CD14-positive monocyte (primary cell): ENCODE results near the gene RIT1. TPM values are rescaled to one million over a fixed set of nuclear protein-coding genes. Genes with fewer than 3 reads are reported as not detected.

ENCODE experiments used
- DNase-seq, 3 donors: peaks; one replicate each; pipeline ENCODE4 v3.0.0-alpha.2; 2011 to 2022
- H2AFZ ChIP-seq: 2 replicates; pipeline ENCODE4 v1.6.0; 2012; ENCODE audit warnings: mild to moderate bottlenecking, low read depth, low read length, inconsistent platforms; ENCODE audit not compliant: insufficient read depth, poor library complexity, severe bottlenecking
- H3K27ac ChIP-seq, 2 donors: 1 replicate in 1 of 2; 2 replicates in 1 of 2; pipeline ENCODE4 v1.5.1; 2012 to 2013; ENCODE audit warnings: low read length in 2 of 2, control low read depth in 1 of 2, inconsistent platforms in 1 of 2, low read depth in 1 of 2, mild to moderate bottlenecking in 1 of 2
- H3K27me3 ChIP-seq, 2 donors: one replicate each; pipeline versions ENCODE4 v1.6.0 to v1.6.1; 2011 to 2013; ENCODE audit warnings: low read length in 2 of 2; ENCODE audit not compliant: control insufficient read depth in 2 of 2, insufficient read depth in 2 of 2
- H3K36me3 ChIP-seq, 2 donors: replicated peaks in 1 of 2; 1 replicate in 1 of 2; 2 replicates in 1 of 2; pipeline versions ENCODE4 v1.5.1 to v1.6.1; 2012 to 2013; ENCODE audit warnings: low read length in 2 of 2, control low read depth in 1 of 2, inconsistent platforms in 1 of 2, mild to moderate bottlenecking in 1 of 2; ENCODE audit not compliant: insufficient read depth in 2 of 2, control insufficient read depth in 1 of 2
- H3K4me1 ChIP-seq, 2 donors: 1 replicate in 1 of 2; 2 replicates in 1 of 2; pipeline versions ENCODE4 v1.5.1 to v1.6.1; 2012 to 2013; ENCODE audit warnings: low read length in 2 of 2, control low read depth in 1 of 2, inconsistent platforms in 1 of 2, mild to moderate bottlenecking in 1 of 2, moderate library complexity in 1 of 2; ENCODE audit not compliant: insufficient read depth in 2 of 2, control insufficient read depth in 1 of 2
- H3K4me2 ChIP-seq: replicated peaks from 2 replicates; pipeline ENCODE3; 2012; ENCODE audit warnings: low read length, moderate library complexity, mild to moderate bottlenecking; ENCODE audit not compliant: poor library complexity, severe bottlenecking; ENCODE audit errors: extremely low read depth
- H3K4me3 ChIP-seq, 3 experiments: fragments of 200-600 bp in 1 of 3; sonication (generic) in 1 of 3; replicated peaks in 1 of 3; 1 replicate in 2 of 3; 2 replicates in 1 of 3; pipeline ENCODE4 v1.5.1; 2011 to 2013; ENCODE audit warnings: low read length in 3 of 3, mild to moderate bottlenecking in 3 of 3, control low read depth in 2 of 3, low read depth in 2 of 3, inconsistent platforms in 1 of 3, moderate library complexity in 1 of 3
- H3K79me2 ChIP-seq: 2 replicates; pipeline ENCODE4 v1.6.0; 2012; ENCODE audit warnings: mild to moderate bottlenecking, control low read depth, inconsistent platforms, low read length, moderate library complexity; ENCODE audit not compliant: insufficient read depth
- H3K9ac ChIP-seq: 2 replicates; pipeline ENCODE4 v1.6.0; 2017; ENCODE audit warnings: low read length, mild to moderate bottlenecking; ENCODE audit not compliant: insufficient read depth, poor library complexity, severe bottlenecking
- H3K9me3 ChIP-seq, 2 donors: replicated peaks in 1 of 2; 1 replicate in 1 of 2; 2 replicates in 1 of 2; pipeline versions ENCODE4 v1.5.1 to v1.6.1; 2012 to 2013; ENCODE audit warnings: low read length in 2 of 2, control low read depth in 1 of 2; ENCODE audit not compliant: control insufficient read depth in 1 of 2, insufficient read depth in 1 of 2
- H4K20me1 ChIP-seq: 2 replicates; pipeline ENCODE4 v1.6.0; 2012; ENCODE audit warnings: mild to moderate bottlenecking, low read length, control low read depth, moderate library complexity; ENCODE audit not compliant: insufficient read depth
- H3K27ac Mint-ChIP-seq, 7 donors: one replicate each; pipeline ENCODE4 v1.8.0; 2020; ENCODE audit warnings: mild to moderate bottlenecking in 7 of 7, mixed read lengths in 7 of 7, moderate library complexity in 6 of 7, inconsistent platforms in 2 of 7
- H3K27me3 Mint-ChIP-seq, 3 donors: one replicate each; pipeline ENCODE4 v1.8.0; 2021 to 2022; ENCODE audit warnings: low read depth in 3 of 3, mild to moderate bottlenecking in 3 of 3, mixed read lengths in 3 of 3, moderate library complexity in 3 of 3, inconsistent platforms in 1 of 3
- H3K36me3 Mint-ChIP-seq, 2 donors: one replicate each; pipeline ENCODE4 v1.8.0; 2020; ENCODE audit warnings: mixed read lengths in 2 of 2, inconsistent platforms in 1 of 2, mild to moderate bottlenecking in 1 of 2
- H3K4me1 Mint-ChIP-seq: one replicate; pipeline ENCODE4 v1.8.0; 2020; ENCODE audit warnings: mild to moderate bottlenecking, mixed read lengths
- H3K4me3 Mint-ChIP-seq, 2 donors: one replicate each; pipeline ENCODE4 v1.8.0; 2020; ENCODE audit warnings: mild to moderate bottlenecking in 2 of 2, mixed read lengths in 2 of 2, moderate library complexity in 1 of 2
- H3K9me3 Mint-ChIP-seq, 7 donors: one replicate each; pipeline ENCODE4 v1.8.0; 2020 to 2022; ENCODE audit warnings: mixed read lengths in 7 of 7, mild to moderate bottlenecking in 6 of 7, moderate library complexity in 6 of 7, inconsistent platforms in 2 of 7
- CTCF ChIP-seq: fragments of 200-600 bp; IDR thresholded peaks from one replicate; pipeline ENCODE4 v1.8.0; 2022; ENCODE audit warnings: antibody characterized with exemption, mild to moderate bottlenecking
- WGBS: methylation state at CpG from one replicate; pipeline ENCODE4 v1.1.5; 2013; ENCODE audit warnings: missing lambda C conversion rate; ENCODE audit not compliant: insufficient coverage; 5-methylcytosine and 5-hydroxymethylcytosine counted together
- intact Hi-C, 2 donors: fragments of 100-400 bp; cut with micrococcal nuclease; formaldehyde crosslinking; loops; one replicate each; pipeline versions ENCODE4 v1.15.0 to v1.15.1; 2023
- polyA minus RNA-seq: library from RNA; depleted of rRNA, polyadenylated mRNA; stranded (reverse); fragments of >200 nt; gene quantifications from 2 replicates; pipeline ENCODE4 v1.2.3, GENCODE V29; 2012
- polyA plus RNA-seq, 3 donors: library from polyadenylated mRNA; depleted of rRNA in 1 of 3; unstranded in 2 of 3; stranded (reverse) in 1 of 3; fragments of 300-500 nt in 2 of 3; fragments of >200 nt in 1 of 3; fragmentation: Illumina TruSeq in 2 of 3; gene quantifications; 1 replicate in 2 of 3; 2 replicates in 1 of 3; pipeline ENCODE4 v1.2.3, GENCODE V29; 2012 to 2021
- total RNA-seq, 12 experiments: library from RNA in 1 of 12; stranded (reverse) in 1 of 12; fragments of 120-200 nt in 1 of 12; gene quantifications; one replicate each; pipeline ENCODE4 v1.2.4 and lab custom pipeline; 2013 to 2026; ENCODE audit warnings: mixed read lengths in 6 of 12, inconsistent platforms in 1 of 12

Gene RIT1
- 66.3 TPM for total RNA-seq (2013)
- polyA plus RNA-seq (10 to 100 TPM; 57.2 to 76.8 (median 69.6) TPM), polyA minus RNA-seq (46.1 and 56.9 TPM in 2 replicates), total RNA-seq (lab: John Stamatoyannopoulos, UW) (187 to 786 (median 340) reads per million in 11 experiments)

GRCh38 chr1:155911156-155912055, at the start of gene RIT1:
Gene RIT1, minus strand, starts transcription at chr1:155911349. Its CDS starts 588 bp downstream, at chr1:155910761.
- Mint-ChIP-seq H3K9me3 (no peaks in the 10 kb centered on the region), H3K36me3 (peaks cover 55 to 76% of the 10 kb centered on the region in 2 donors), H3K4me1 (peaks cover 21% of the 10 kb centered on the region), H3K27me3 (no peaks in the 10 kb centered on the region), H3K4me3 (peak within 1 kb of the TSS; percentile 94 to 96), H3K27ac (peak within 1 kb of the TSS; percentile 95 to 99 (median 98))
- Histone ChIP-seq H2AFZ (peak within 1 kb of the TSS; percentile 57), H3K79me2 (peaks cover 46% of the 10 kb centered on the region), H3K36me3 (peaks cover 55 to 77% of the 10 kb centered on the region in 2 donors), H4K20me1 (peaks cover 26% of the 10 kb centered on the region), H3K4me1 (peaks cover 24 to 27% of the 10 kb centered on the region in 2 donors), H3K4me3 (peak within 1 kb of the TSS; percentile 89 to 99 (median 95)), H3K9me3 (no peaks in the 10 kb centered on the region), H3K4me2 (peak within 1 kb of the TSS; percentile 99), H3K9ac (peak within 1 kb of the TSS; percentile 83), H3K27ac (peak within 1 kb of the TSS; percentile 95 to 96), H3K27me3 (no peaks in the 10 kb centered on the region)
- WGBS = 4% methylated on average over 23 of the region's 34 CpGs
- TF ChIP-seq CTCF = no peak
- intact Hi-C loops = loop anchor here in 1 of 2 donors (1.0 to 2.0 kb wide), 2 partner anchors 23 to 53 kb away; partner anchors contain the start of genes KHDC4 and SYT11
- DNase-seq = peak; percentile 91 to 93 (median 93)

DNA sequence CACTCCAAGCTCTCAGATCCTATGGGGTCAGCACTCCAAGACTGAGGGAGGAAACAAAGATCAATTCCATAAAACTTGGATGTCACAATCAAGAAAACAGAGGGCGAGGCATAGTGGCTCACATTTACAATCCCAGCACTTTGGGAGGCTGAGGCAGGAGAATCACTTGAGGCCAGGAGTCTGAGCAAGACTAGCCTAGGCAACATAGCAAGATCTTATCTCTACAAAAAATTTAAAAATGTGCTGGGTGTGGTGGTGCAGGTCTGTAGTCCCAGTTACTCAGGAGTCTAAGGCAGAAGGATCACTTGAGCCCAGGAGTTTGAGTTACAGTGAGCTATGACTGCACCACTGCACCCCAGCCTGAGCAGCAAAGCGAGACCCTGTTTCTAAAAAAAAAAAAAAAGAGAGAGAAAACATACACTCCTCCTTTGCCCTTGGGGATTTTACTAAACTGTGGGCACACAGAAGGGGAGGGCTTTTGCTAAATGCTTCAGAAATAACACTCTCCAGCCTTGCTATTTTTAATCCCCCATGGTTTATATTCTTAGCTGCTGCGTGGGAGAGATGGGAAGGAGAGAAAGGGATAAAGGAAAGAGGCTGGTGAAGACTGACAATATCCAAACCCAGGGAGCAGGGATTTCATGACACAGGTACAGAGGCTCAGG, 49.1 kb upstream of the RIT1 start:
- Histone ChIP-seq H3K27me3 (no peaks in the 10 kb centered on the region), H4K20me1 (peaks cover 96% of the 10 kb centered on the region), H3K4me1 (peaks cover 35 to 37% of the 10 kb centered on the region in 2 donors), H3K9ac (no peak overlapping the region), H3K27ac (peak overlapping the region in 1 of 2 donors; percentile 93), H3K4me3 (no peak overlapping the region), H3K79me2 (peaks cover 97% of the 10 kb centered on the region), H3K4me2 (no peak overlapping the region), H2AFZ (no peak overlapping the region), H3K9me3 (no peaks in the 10 kb centered on the region), H3K36me3 (peaks cover 94 to 99% of the 10 kb centered on the region in 2 donors)
- H3K27me3 Mint-ChIP-seq = no peaks in the 10 kb centered on the region
- H3K36me3 Mint-ChIP-seq = peaks cover 78 to 96% of the 10 kb centered on the region in 2 donors
- DNase-seq = no peak
- no peak overlapping the region for H3K4me3 Mint-ChIP-seq
- H3K4me1 Mint-ChIP-seq = peaks cover 32% of the 10 kb centered on the region
- TF ChIP-seq CTCF = no peak
- whole genome bisulfite sequencing = 100% methylated on average over 1 of the region's 3 CpGs
- H3K27ac Mint-ChIP-seq = peak overlapping the region; percentile 54 to 98 (median 94)
- intact Hi-C loops = loop anchor here in 1 of 2 donors (2.0 kb wide), 1 partner anchor 13 kb away; no protein-coding TSS in a partner anchor
- no peaks in the 10 kb centered on the region for H3K9me3 Mint-ChIP-seq
